Sigmoid colon (tissue), 4 donors: ENCODE data around the gene ZNF800.

Source experiments
- CTCF ChIP-seq, 4 experiments: fragments of 450-650 bp in 3 of 4; fragments of 200-600 bp in 1 of 4; IDR thresholded peaks; one replicate each; pipeline ENCODE4 v1.5.1; 2016 to 2019; ENCODE audit warnings: antibody characterized with exemption in 4 of 4, mild to moderate bottlenecking in 3 of 4, moderate library complexity in 2 of 4
- EP300 ChIP-seq, 4 donors: sonication (generic); formaldehyde crosslinking; IDR thresholded peaks; one replicate each; pipeline ENCODE4 v1.6.1; 2017; ENCODE audit warnings: antibody characterized with exemption in 4 of 4
- POLR2A ChIP-seq, 2 donors: fragments of 450-650 bp; IDR thresholded peaks; one replicate each; pipeline ENCODE4 v1.6.1; 2016; ENCODE audit warnings: antibody characterized with exemption in 2 of 2, mild to moderate bottlenecking in 2 of 2, moderate library complexity in 2 of 2
- POLR2AphosphoS5 ChIP-seq, 4 donors: sonication (generic); formaldehyde crosslinking; IDR thresholded peaks; one replicate each; pipeline ENCODE4 v1.6.1; 2017; ENCODE audit warnings: antibody characterized with exemption in 4 of 4

DNA sequence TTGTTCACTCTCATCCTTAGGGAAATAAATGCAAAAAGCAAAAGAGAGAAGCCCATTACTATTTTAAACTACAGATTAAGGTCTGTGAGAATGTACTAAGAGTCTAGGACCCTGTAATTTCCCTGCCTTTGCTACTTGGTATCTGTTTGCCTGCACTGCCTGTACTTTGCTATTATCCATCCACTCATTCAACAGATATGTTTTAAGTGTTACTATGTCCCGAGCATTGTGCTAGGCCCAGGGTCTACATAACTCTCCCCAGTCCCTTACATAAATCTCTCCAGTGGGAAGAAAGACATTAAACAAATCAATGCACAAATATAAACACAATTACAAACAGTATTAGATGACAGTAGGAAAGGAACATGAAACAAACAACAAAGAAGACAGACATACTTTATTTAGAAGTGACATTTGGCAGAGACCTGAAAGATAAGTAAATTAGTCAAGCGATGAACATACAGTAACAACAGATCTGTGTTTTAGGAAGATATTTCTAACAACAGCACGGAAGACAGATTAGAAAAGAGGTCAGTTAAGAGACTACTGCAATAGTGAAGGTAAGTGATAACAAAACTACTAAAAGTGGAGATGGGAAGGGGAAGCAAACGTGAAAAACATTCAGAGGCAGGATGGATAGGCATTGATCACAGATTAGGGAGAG lies 30.0 kb downstream of the ZNF800 start:
- TF ChIP-seq CTCF (IDR thresholded peaks at IDR 0.05) (no peak), EP300 (IDR thresholded peaks at IDR 0.05) (no peak), POLR2A (IDR thresholded peaks at IDR 0.05) (no peak), POLR2AphosphoS5 (IDR thresholded peaks at IDR 0.05) (no peak)
